OCI-M2 (cell line): ENCODE data around the gene CABP4.

Experiments used
- DNase-seq: peaks from one replicate; lab custom pipeline; 2025; ENCODE audit not compliant: unreplicated experiment; lab: John Stamatoyannopoulos, UW

Gene CABP4

GRCh38 chr11:67435031-67435726 lies 20.0 kb upstream of the CABP4 start:
- DNase-seq, result no peak

- no peak for DNase-seq
Measured at GRCh38 chr11:67435727-67436458, 19.3 kb upstream of the CABP4 start.

GRCh38 chr11:67436459-67437081 lies 18.6 kb upstream of the CABP4 start:
- no peak for DNase-seq

GRCh38 chr11:67437082-67437808 lies 17.9 kb upstream of the CABP4 start, which contains the start of gene PTPRCAP:
PTPRCAP (minus strand) TSS chr11:67437682; CDS start chr11:67437619, 63 bp downstream.
- DNase-seq, result no peak

- DNase-seq, result no peak
Measured at GRCh38 chr11:67437809-67438157, 17.4 kb upstream of the CABP4 start.

DNA sequence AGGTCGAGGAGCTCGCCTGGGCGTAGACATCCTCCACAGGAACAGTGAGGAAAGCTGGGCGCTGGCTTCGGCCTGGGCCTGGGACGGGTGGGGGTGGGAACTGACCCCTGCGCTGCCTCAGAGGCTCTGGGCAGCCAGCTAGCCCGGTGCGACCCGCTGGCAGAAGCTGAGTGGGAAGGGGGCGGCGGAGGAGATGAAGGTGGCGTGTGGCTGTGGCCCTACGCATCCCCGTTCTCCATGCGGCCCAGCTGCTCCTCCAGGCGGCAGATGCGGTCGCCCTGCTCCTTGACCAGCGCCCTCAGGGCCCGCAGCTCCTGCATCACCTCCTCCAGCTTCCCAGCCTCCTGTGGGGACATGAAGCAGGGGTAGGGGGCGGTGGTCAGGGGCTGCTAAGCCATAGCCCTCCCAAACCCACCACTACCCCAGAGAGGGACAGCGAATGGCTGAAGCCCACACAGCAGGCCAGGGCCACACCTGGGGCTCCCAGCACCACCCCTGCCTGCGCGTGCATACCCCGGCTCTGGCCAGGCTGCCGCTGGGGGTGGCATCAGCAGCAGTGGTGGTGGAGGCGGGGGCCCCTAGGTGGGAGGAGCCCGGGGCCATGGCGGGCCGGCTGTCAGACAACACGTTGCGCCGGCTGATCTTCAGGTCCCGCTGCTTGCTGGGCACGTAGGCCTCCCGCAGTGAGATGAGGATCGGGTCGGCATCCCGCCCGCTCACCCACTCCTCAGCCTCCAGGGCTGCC lies 16.8 kb upstream of the CABP4 start:
- no peak for DNase-seq

- DNase-seq, result no peak
Measured at GRCh38 chr11:67439321-67440228, 15.6 kb upstream of the CABP4 start.

- no peak for DNase-seq
Measured at GRCh38 chr11:67440229-67441097, 14.7 kb upstream of the CABP4 start.

DNA sequence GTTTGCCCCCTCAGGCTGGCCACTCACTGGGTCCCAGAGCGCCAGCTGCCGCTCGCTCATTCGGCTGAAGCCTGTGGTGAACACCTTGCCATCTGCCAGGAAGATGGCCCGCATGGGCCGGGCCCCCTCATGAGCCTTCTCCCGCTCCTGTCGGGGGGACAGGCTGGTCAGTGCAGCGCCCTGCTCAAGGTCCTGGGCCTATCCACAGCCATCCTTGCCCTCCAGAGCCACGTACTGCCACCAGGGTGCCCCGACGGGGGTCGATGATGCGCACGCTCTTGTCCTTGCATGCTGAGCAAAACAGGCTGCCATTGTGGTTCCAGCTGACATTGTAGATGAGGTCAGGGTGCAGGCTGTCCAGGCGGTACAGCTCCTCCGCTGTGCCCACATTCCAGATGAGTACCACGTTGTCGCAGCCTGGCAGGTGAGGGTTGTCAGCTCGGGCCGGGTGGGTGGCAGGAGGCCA lies 14.0 kb upstream of the CABP4 start:
- no peak for DNase-seq

DNA sequence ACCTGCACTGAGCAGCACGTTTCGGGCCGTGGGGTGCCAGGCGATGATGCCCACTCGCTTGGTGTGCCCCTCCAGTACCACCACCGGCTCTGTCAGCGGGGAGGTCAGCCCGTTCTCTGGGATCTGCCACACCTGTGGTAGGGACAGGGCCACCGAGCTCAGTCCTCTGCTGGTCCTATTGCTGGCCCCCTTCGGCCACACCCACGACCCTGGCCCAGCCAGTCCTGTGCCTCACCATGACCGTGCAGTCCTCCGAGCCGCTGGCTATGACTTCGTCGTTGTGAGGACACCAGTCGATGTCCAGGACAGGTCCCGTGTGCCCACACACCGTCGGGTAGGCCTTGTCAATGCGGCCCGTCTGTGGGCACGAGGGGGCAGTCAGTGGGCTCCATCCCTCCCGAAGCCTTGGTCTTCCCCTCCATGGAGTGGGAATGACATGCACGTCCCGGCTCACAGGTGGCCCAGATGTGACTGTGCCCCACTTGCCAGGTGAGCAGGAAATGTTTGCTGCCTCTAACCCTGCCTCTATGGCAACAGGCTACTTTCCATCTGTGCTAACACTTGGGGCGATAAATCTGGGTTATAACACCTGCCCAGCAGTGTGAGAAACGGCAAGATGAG lies 13.3 kb upstream of the CABP4 start:
- DNase-seq, result no peak

- DNase-seq, result no peak
Measured at GRCh38 chr11:67442504-67443404, 12.4 kb upstream of the CABP4 start.

GRCh38 chr11:67445515-67445914 lies 9.6 kb upstream of the CABP4 start:
- DNase-seq, result no peak

DNA sequence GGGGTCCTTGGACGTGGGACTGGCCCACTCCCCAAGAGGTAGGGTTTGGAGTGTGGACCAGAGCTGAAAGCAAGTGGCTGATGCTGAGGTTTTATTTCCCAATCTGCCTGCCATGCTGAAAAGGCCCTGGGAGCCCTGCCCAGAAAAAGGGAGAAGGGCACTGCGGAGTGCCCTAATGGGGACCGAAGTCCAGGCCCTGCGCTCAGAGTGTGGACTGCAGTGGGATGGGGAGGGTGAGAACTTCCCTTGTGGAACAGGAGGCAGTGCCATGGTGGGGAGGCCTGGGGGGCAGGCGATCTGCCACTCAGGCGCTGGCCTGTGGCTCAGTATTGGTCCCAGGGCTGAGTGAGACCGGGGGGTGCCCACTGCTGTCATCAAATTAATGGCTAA lies 6.9 kb upstream of the CABP4 start:
- no peak for DNase-seq

DNA sequence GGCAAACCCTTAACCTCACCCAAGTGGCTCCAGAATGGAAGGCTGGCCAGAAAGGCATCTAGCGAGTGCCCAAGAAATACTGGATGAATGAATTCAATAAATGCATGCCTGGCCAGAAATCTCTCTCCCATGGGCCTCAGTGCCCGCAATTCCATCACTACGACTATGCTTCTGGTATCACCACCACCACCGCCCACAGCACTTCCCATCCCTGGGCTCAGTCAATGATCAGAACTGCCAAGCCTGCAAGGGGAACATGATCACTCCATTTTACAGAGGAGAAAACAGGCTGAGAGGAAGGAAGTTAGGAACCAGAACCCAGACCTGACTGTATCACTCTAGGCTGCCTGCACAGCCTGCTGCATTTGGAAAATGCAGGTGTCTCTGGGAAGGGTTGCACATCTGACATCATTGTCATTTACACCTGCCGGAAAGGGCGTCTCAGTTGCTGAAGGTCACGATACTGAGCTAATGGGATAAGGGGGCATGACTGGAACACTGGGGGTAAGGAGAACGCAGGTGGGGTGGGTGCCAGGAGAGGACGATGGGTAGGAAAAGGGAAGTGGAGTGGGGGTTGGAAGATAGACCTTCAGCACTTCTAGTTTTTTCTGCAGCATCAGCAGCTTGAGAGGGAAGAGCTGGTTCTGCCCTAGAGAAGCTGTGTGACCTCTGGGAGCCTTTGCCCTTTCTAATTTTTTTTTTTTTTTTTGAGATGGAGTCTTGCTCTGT lies 5.9 kb upstream of the CABP4 start:
- DNase-seq, result no peak

DNA sequence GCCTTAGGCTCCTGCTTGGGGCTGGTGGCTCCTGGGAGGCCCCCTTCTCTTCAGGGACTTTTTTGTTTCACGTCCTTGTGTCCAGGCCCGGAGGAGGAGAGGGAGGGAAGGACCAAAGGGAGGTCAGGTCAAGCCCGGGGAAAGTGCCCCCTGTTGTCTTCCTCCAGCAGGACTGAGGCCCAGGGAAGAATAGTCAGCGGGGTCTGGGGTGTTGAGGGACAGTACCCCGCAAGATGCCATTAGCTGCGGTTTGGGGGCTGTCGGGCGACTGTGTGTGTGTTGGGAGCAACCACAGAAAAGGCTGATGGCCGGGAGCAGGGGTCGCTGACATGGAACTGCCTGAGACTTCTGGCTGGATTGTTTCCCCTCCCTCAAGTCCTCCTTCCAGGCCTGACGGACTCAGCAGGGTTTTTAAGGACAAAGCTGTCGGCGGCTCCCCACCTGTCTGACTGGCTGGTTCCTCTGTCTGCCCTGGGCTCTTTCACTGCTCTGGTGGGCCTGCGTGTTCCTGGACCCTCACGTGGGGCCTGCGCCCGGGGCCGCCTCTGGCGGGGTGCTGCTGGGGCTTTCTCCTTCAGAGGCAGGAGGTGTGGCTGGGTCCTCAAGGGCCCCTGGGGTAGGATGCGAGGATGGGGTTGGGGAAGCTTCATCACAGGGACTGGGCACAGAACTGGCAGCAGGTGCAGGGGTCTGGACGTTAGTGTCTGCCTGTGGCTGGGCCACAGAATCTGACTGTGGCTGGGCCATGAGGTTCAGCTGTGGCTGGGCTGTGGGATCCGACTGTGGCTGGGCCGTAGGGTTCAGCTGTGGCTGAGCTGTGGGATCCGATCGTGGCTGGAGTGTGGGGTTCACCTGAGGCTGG lies 4.1 kb upstream of the CABP4 start:
- DNase-seq, result no peak

- DNase-seq, result no peak
Measured at GRCh38 chr11:67451658-67451976, 3.5 kb upstream of the CABP4 start.
